Neural cell (in vitro differentiated cells): Measurements from ENCODE around the gene BMERB1. TPM values are rescaled to one million over a fixed set of nuclear protein-coding genes. Genes with fewer than 3 reads are reported as not detected.
"Not testable (repeated sequence)": the region's sequence is repeated elsewhere in the genome, so short reads cannot be mapped to it uniquely, and the experiment has no call there.

ENCODE experiments used
- H2AFZ ChIP-seq: fragments of 200-600, 300-800 bp; sonication (generic), shearing (Covaris generic); 2 replicates; pipeline ENCODE4 v1.6.0; 2014; ENCODE audit warnings: low read depth, mild to moderate bottlenecking, antibody characterized with exemption, low read length, moderate library complexity
- H3F3A ChIP-seq: fragments of 200-600 bp; shearing (Covaris generic); 2 replicates; pipeline ENCODE4 v1.6.1; 2016; ENCODE audit warnings: mild to moderate bottlenecking, moderate library complexity, mixed read lengths, antibody characterized with exemption, low read length; ENCODE audit not compliant: insufficient read depth, poor library complexity, severe bottlenecking
- H3K27ac ChIP-seq: fragments of 200-600, 300-800 bp; sonication (generic), shearing (Covaris generic); 2 replicates; pipeline ENCODE4 v1.5.1; 2014; ENCODE audit warnings: mild to moderate bottlenecking, low read length, moderate library complexity
- H3K27me3 ChIP-seq: fragments of 300-800, 200-600 bp; sonication (generic), shearing (Covaris generic); 2 replicates; pipeline ENCODE4 v1.6.0; 2014; ENCODE audit warnings: mild to moderate bottlenecking, low read depth, low read length, moderate library complexity; ENCODE audit not compliant: insufficient read depth
- H3K36me3 ChIP-seq: fragments of 300-800, 200-600 bp; sonication (generic), shearing (Covaris generic); 2 replicates; pipeline ENCODE4 v1.5.1; 2014; ENCODE audit warnings: mild to moderate bottlenecking, antibody characterized with exemption, low read length, moderate library complexity; ENCODE audit not compliant: insufficient read depth
- H3K4me2 ChIP-seq: fragments of 300-800, 200-600 bp; sonication (generic), shearing (Covaris generic); 2 replicates; pipeline ENCODE4 v1.6.0; 2014; ENCODE audit warnings: mild to moderate bottlenecking, low read length
- H3K4me3 ChIP-seq: fragments of 300-800, 200-600 bp; sonication (generic), shearing (Covaris generic); 2 replicates; pipeline ENCODE4 v1.5.1; 2014; ENCODE audit warnings: mild to moderate bottlenecking, low read length, moderate library complexity
- H3K79me2 ChIP-seq: fragments of 200-600 bp; shearing (Covaris generic); replicated peaks from 2 replicates; pipeline ENCODE4 v1.6.0; 2014; ENCODE audit warnings: mild to moderate bottlenecking, low read length, moderate library complexity; ENCODE audit not compliant: insufficient read depth
- H3K9ac ChIP-seq: fragments of 300-800, 200-600 bp; sonication (generic), shearing (Covaris generic); 2 replicates; pipeline ENCODE4 v1.6.1; 2016; ENCODE audit warnings: mild to moderate bottlenecking, low read length, mixed read lengths
- H3K9me2 ChIP-seq: fragments of 200-600 bp; shearing (Covaris generic); 2 replicates; pipeline ENCODE4 v1.6.1; 2016; ENCODE audit warnings: mild to moderate bottlenecking, low read length, mixed read lengths; ENCODE audit not compliant: insufficient read depth
- H3K9me3 ChIP-seq: fragments of 200-600, 300-800 bp; sonication (generic), shearing (Covaris generic); 2 replicates; pipeline ENCODE4 v1.6.1; 2016; ENCODE audit warnings: mild to moderate bottlenecking, mixed run types, low read length, moderate library complexity, mixed read lengths
- H4K20me1 ChIP-seq: fragments of 200-600 bp; shearing (Covaris generic); 2 replicates; pipeline ENCODE4 v1.6.1; 2016; ENCODE audit warnings: mild to moderate bottlenecking, mixed run types; ENCODE audit not compliant: insufficient read depth
- CTCF ChIP-seq: fragments of 450-650 bp; IDR thresholded peaks from 2 replicates; pipeline ENCODE4 v1.5.1; 2014; ENCODE audit warnings: antibody characterized with exemption, mild to moderate bottlenecking, moderate library complexity; ENCODE audit not compliant: poor library complexity, severe bottlenecking
- EP300 ChIP-seq: fragments of 450-650 bp; conservative IDR thresholded peaks from 2 replicates; pipeline ENCODE4 v1.6.1; 2014; ENCODE audit warnings: antibody characterized with exemption, mild to moderate bottlenecking, moderate library complexity; ENCODE audit not compliant: poor library complexity, severe bottlenecking
- EZH2 ChIP-seq: fragments of 200-600, 300-800 bp; shearing (Covaris generic), sonication (generic); IDR thresholded peaks from 2 replicates; pipeline ENCODE4 v1.6.1; 2014; ENCODE audit warnings: antibody characterized with exemption, low read length, borderline replicate concordance, mild to moderate bottlenecking; ENCODE audit not compliant: insufficient read depth, poor library complexity, severe bottlenecking
- MXI1 ChIP-seq: fragments of 450-650 bp; conservative IDR thresholded peaks from 2 replicates; pipeline ENCODE4 v1.6.1; 2014; ENCODE audit warnings: antibody characterized with exemption, mild to moderate bottlenecking; ENCODE audit not compliant: poor library complexity, severe bottlenecking
- POLR2AphosphoS5 ChIP-seq: IDR thresholded peaks from 2 replicates; pipeline ENCODE4 v1.6.1; 2012
- RAD21 ChIP-seq: fragments of 450-650 bp; conservative IDR thresholded peaks from 2 replicates; pipeline ENCODE4 v1.6.1; 2014; ENCODE audit warnings: antibody characterized with exemption, mild to moderate bottlenecking, moderate library complexity
- REST ChIP-seq: IDR thresholded peaks from 2 replicates; pipeline ENCODE4 v1.6.1; 2012; ENCODE audit warnings: borderline replicate concordance
- SMC3 ChIP-seq: fragments of 450-650 bp; conservative IDR thresholded peaks from 2 replicates; pipeline ENCODE4 v1.6.1; 2014; ENCODE audit warnings: antibody characterized with exemption, mild to moderate bottlenecking, moderate library complexity; ENCODE audit not compliant: poor library complexity
- TAF1 ChIP-seq: IDR thresholded peaks from 2 replicates; pipeline ENCODE4 v1.6.1; 2012; ENCODE audit warnings: low read depth
- polyA plus RNA-seq: library from polyadenylated mRNA; depleted of rRNA; stranded (reverse); fragments of >200 nt; gene quantifications from 2 replicates; pipeline ENCODE4 v1.2.3, GENCODE V29; 2014

The BMERB1 gene
- polyA plus RNA-seq, 1 donor from 2014 or later = 149 TPM

- H3K27me3 ChIP-seq = no peaks in the 10 kb centered on the region
- H3K4me2 ChIP-seq = no peak overlapping the region
- H3K27ac ChIP-seq = no peak overlapping the region
- peaks cover 5% of the 10 kb centered on the region for H3K36me3 ChIP-seq
- no peaks in the 10 kb centered on the region for H4K20me1 ChIP-seq
- H3K9me3 ChIP-seq = no peaks in the 10 kb centered on the region
- no peak overlapping the region for H3K4me3 ChIP-seq
- TF ChIP-seq RAD21 (no peak), MXI1 (no peak), TAF1 (no peak), POLR2AphosphoS5 (no peak), EP300 (no peak), SMC3 (no peak), EZH2 (no peak), REST (no peak), CTCF (no peak)
- H3F3A ChIP-seq = no peaks in the 10 kb centered on the region
- H3K79me2 ChIP-seq = no peaks in the 10 kb centered on the region
- H2AFZ ChIP-seq = no peak overlapping the region
- no peak overlapping the region for H3K9ac ChIP-seq
- H3K9me2 ChIP-seq = no peaks in the 10 kb centered on the region
These were observed 138.1 kb downstream of the BMERB1 start for GRCh38 chr16:15572329-15573001.

- Histone ChIP-seq H3K9me2 (no peaks in the 10 kb centered on the region), H3K9me3 (no peaks in the 10 kb centered on the region), H4K20me1 (no peaks in the 10 kb centered on the region), H3K36me3 (no peaks in the 10 kb centered on the region), H3K79me2 (no peaks in the 10 kb centered on the region), H3F3A (no peaks in the 10 kb centered on the region), H3K27me3 (no peaks in the 10 kb centered on the region), H3K4me2 (no peak overlapping the region), H2AFZ (no peak overlapping the region), H3K9ac (no peak overlapping the region), H3K4me3 (no peak overlapping the region), H3K27ac (no peak overlapping the region)
- TF ChIP-seq RAD21 (no peak), TAF1 (no peak), MXI1 (no peak), REST (no peak), EZH2 (no peak), EP300 (no peak), CTCF (no peak), SMC3 (no peak), POLR2AphosphoS5 (no peak)
These were observed 139.0 kb downstream of the BMERB1 start for GRCh38 chr16:15573274-15573895.

- not testable (repeated sequence) for H3K9me2 ChIP-seq, H3K27me3 ChIP-seq
These were observed 139.7 kb downstream of the BMERB1 start for GRCh38 chr16:15573896-15574613.

More at GRCh38 chr16:15573896-15574613, 139.7 kb downstream of the BMERB1 start:
- H3K27ac ChIP-seq, H3K4me3 ChIP-seq, H2AFZ ChIP-seq, H4K20me1 ChIP-seq, H3K4me2 ChIP-seq, H3K79me2 ChIP-seq, H3F3A ChIP-seq, H3K36me3 ChIP-seq, H3K9me3 ChIP-seq, H3K9ac ChIP-seq: not testable (repeated sequence)
